ENCODE data around the gene ELOVL6.

ELOVL6 gene

GRCh38 chr4:110034026-110034393 is 164.4 kb downstream of the ELOVL6 start:
- DNase-seq (ENCODE audit: low read depth in 1 of 2, low spot score in 1 of 2): no peak

- DNase-seq (ENCODE audit: low read depth in 1 of 2, low spot score in 1 of 2): no peak
Observed at GRCh38 chr4:110033355-110034025, 164.9 kb downstream of the ELOVL6 start.

GRCh38 chr4:110032603-110033002 is 165.8 kb downstream of the ELOVL6 start:
- DNase-seq (ENCODE audit: low read depth in 1 of 2, low spot score in 1 of 2): no peak

- DNase-seq (ENCODE audit: low read depth in 1 of 2, low spot score in 1 of 2): no peak
Observed at GRCh38 chr4:110025718-110026117, 172.7 kb downstream of the ELOVL6 start.

- DNase-seq (ENCODE audit: low read depth in 1 of 2, low spot score in 1 of 2): no peak
Observed at GRCh38 chr4:110025056-110025455, 173.4 kb downstream of the ELOVL6 start.

- DNase-seq (ENCODE audit: low read depth in 1 of 2, low spot score in 1 of 2): no peak
Observed at GRCh38 chr4:110022457-110022856, 176.0 kb downstream of the ELOVL6 start.

GRCh38 chr4:110020646-110021443 is 177.6 kb downstream of the ELOVL6 start:
- DNase-seq (ENCODE audit: low read depth in 1 of 2, low spot score in 1 of 2): no peak

- DNase-seq (ENCODE audit: low read depth in 1 of 2, low spot score in 1 of 2): no peak
Observed at GRCh38 chr4:110020139-110020538, 178.3 kb downstream of the ELOVL6 start.

GRCh38 chr4:110019153-110019552 is 179.3 kb downstream of the ELOVL6 start:
- no peak for DNase-seq (ENCODE audit: low read depth in 1 of 2, low spot score in 1 of 2)

GRCh38 chr4:110014233-110014632 is 184.2 kb downstream of the ELOVL6 start:
- DNase-seq (ENCODE audit: low read depth in 1 of 2, low spot score in 1 of 2): no peak

GRCh38 chr4:110012917-110013316 is 185.5 kb downstream of the ELOVL6 start:
- no peak for DNase-seq (ENCODE audit: low read depth in 1 of 2, low spot score in 1 of 2)

- DNase-seq (ENCODE audit: low read depth in 1 of 2, low spot score in 1 of 2): no peak
Observed at GRCh38 chr4:110010797-110011196, 187.6 kb downstream of the ELOVL6 start.

- no peak for DNase-seq (ENCODE audit: low read depth in 1 of 2, low spot score in 1 of 2)
Observed at GRCh38 chr4:110009550-110009949, 188.9 kb downstream of the ELOVL6 start.

- no peak for DNase-seq (ENCODE audit: low read depth in 1 of 2, low spot score in 1 of 2)
Observed at GRCh38 chr4:110008540-110008939, 189.9 kb downstream of the ELOVL6 start.

GRCh38 chr4:110007217-110007616 is 191.2 kb downstream of the ELOVL6 start:
- DNase-seq (ENCODE audit: low read depth in 1 of 2, low spot score in 1 of 2): no peak

- no peak for DNase-seq (ENCODE audit: low read depth in 1 of 2, low spot score in 1 of 2)
Observed at GRCh38 chr4:110005461-110006056, 192.9 kb downstream of the ELOVL6 start.

GRCh38 chr4:110004556-110004955 is 193.9 kb downstream of the ELOVL6 start:
- no peak for DNase-seq (ENCODE audit: low read depth in 1 of 2, low spot score in 1 of 2)

- no peak for DNase-seq (ENCODE audit: low read depth in 1 of 2, low spot score in 1 of 2)
Observed at GRCh38 chr4:110003401-110004187, 194.8 kb downstream of the ELOVL6 start.

GRCh38 chr4:110002326-110002725 is 196.1 kb downstream of the ELOVL6 start:
- no peak for DNase-seq (ENCODE audit: low read depth in 1 of 2, low spot score in 1 of 2)

- DNase-seq (ENCODE audit: low read depth in 1 of 2, low spot score in 1 of 2): no peak
Observed at GRCh38 chr4:109999585-109999912, 198.9 kb downstream of the ELOVL6 start.

- no peak for DNase-seq (ENCODE audit: low read depth in 1 of 2, low spot score in 1 of 2)
Observed at GRCh38 chr4:109998867-109999584, 199.4 kb downstream of the ELOVL6 start.
